A673 (cell line): ENCODE measurements around the gene AOX1.

Experiments used
- CTCF ChIP-seq: fragments of 300-800, 200-600 bp; sonication (generic); conservative IDR thresholded peaks from 2 replicates; pipeline ENCODE4 v1.5.1; 2017; ENCODE audit warnings: low read depth, mild to moderate bottlenecking, antibody characterized with exemption, low read length, moderate library complexity, mixed read lengths
- EZH2 ChIP-seq: fragments of 200-600 bp; sonication (generic); IDR thresholded peaks from 2 replicates; pipeline ENCODE4 v1.6.1; 2017; ENCODE audit warnings: borderline replicate concordance, low read depth, mild to moderate bottlenecking, mixed read lengths, antibody characterized with exemption, low read length; ENCODE audit not compliant: poor library complexity, severe bottlenecking

GRCh38 chr2:200615247-200615646, 29.4 kb downstream of the AOX1 start:
- TF ChIP-seq EZH2 (no peak), CTCF (no peak)
